Endothelial cell of umbilical vein (primary cell): Measurements from ENCODE around the gene KIF21B. TPM values are rescaled to one million over a fixed set of nuclear protein-coding genes. Genes with fewer than 3 reads are reported as not detected.

Source experiments
- BruUV-seq: library from RNA; stranded (reverse); fragments of 400-500 nt; replicated peaks from 2 replicates; lab custom pipeline; 2021; lab: Mats Ljungman, UMichigan
- CTCF ChIA-PET: fragments of 300-600, 350-600 bp; sonication (Branson Sonifier 250); formaldehyde crosslinking; loops from one replicate; lab custom pipeline; 2021; ENCODE audit warnings: antibody characterized with exemption, inconsistent platforms; lab: Charles Lee
- POLR2A ChIA-PET: fragments of 300-600, 350-600 bp; sonication (Branson Sonifier 250); formaldehyde crosslinking; loops from one replicate; lab custom pipeline; 2021; ENCODE audit warnings: antibody characterized with exemption, inconsistent platforms; lab: Charles Lee
- DNase-seq: peaks from one replicate; pipeline ENCODE4 v3.0.0-alpha.2; 2011; ENCODE audit warnings: low read depth, low spot score
- FAIRE-seq: peaks from 2 replicates; lab custom pipeline; 2011; peaks lifted over from hg19 to GRCh38; lab: Jason Lieb, UNC
- H2AFZ ChIP-seq: 2 replicates; pipeline ENCODE4 v1.6.0; 2012; ENCODE audit warnings: low read depth, low read length, control low read depth, inconsistent platforms
- H3K27ac ChIP-seq: 2 replicates; pipeline ENCODE4 v1.5.1; 2011; ENCODE audit warnings: low read depth, mild to moderate bottlenecking, control low read depth, low read length, moderate library complexity; ENCODE audit not compliant: insufficient read depth
- H3K27me3 ChIP-seq, 2 experiments: 2 replicates each; pipeline versions ENCODE4 v1.6.0 to v1.6.1; 2011; ENCODE audit warnings: low read length in 2 of 2, mixed read lengths in 1 of 2; ENCODE audit not compliant: control insufficient read depth in 2 of 2, insufficient read depth in 2 of 2
- H3K36me3 ChIP-seq, 2 experiments: 2 replicates in 1 of 2; 3 replicates in 1 of 2; pipeline ENCODE4 v1.5.1; 2011; ENCODE audit warnings: low read length in 2 of 2, mild to moderate bottlenecking in 1 of 2, moderate library complexity in 1 of 2; ENCODE audit not compliant: control insufficient read depth in 2 of 2, insufficient read depth in 2 of 2; ENCODE audit errors: extremely low read depth in 1 of 2
- H3K4me1 ChIP-seq: 3 replicates; pipeline ENCODE4 v1.5.1; 2011; ENCODE audit warnings: mild to moderate bottlenecking, low read length; ENCODE audit not compliant: control insufficient read depth, insufficient read depth; ENCODE audit errors: extremely low read depth
- H3K4me2 ChIP-seq: 2 replicates; pipeline ENCODE4 v1.6.1; 2011; ENCODE audit warnings: low read length, control low read depth, mixed read lengths; ENCODE audit not compliant: insufficient read depth
- H3K4me3 ChIP-seq, 3 experiments: fragments of 200-600 bp in 1 of 3; sonication (generic), shearing (Covaris generic) in 1 of 3; replicated peaks in 1 of 3; 2 replicates each; pipeline ENCODE4 v1.5.1; 2011 to 2016; ENCODE audit warnings: control low read depth in 3 of 3, low read length in 3 of 3, mild to moderate bottlenecking in 2 of 3, inconsistent platforms in 1 of 3, low read depth in 1 of 3, moderate library complexity in 1 of 3; ENCODE audit not compliant: insufficient read depth in 1 of 3
- H3K79me2 ChIP-seq: 2 replicates; pipeline ENCODE4 v1.6.0; 2012; ENCODE audit warnings: low read length, inconsistent platforms; ENCODE audit not compliant: control insufficient read depth, insufficient read depth
- H3K9ac ChIP-seq: replicated peaks from 2 replicates; pipeline ENCODE3; 2011; ENCODE audit warnings: low read length, control low read depth; ENCODE audit not compliant: insufficient read depth; ENCODE audit errors: extremely low read depth
- H3K9me1 ChIP-seq: replicated peaks from 3 replicates; pipeline ENCODE4 v1.6.0; 2011; ENCODE audit warnings: mild to moderate bottlenecking, low read length; ENCODE audit not compliant: control insufficient read depth, insufficient read depth; ENCODE audit errors: extremely low read depth
- H3K9me3 ChIP-seq: replicated peaks from 2 replicates; pipeline ENCODE4 v1.5.1; 2012; ENCODE audit warnings: low read length, inconsistent platforms; ENCODE audit not compliant: control insufficient read depth, insufficient read depth
- H4K20me1 ChIP-seq: replicated peaks from 2 replicates; pipeline ENCODE3; 2011; ENCODE audit warnings: mild to moderate bottlenecking, low read length; ENCODE audit not compliant: control insufficient read depth, insufficient read depth; ENCODE audit errors: extremely low read depth
- EZH2 ChIP-seq: IDR thresholded peaks from 2 replicates; pipeline ENCODE4 v1.6.1; 2012; ENCODE audit warnings: borderline replicate concordance, low read depth, mild to moderate bottlenecking, moderate library complexity, low read length, inconsistent platforms; ENCODE audit not compliant: severe bottlenecking
- FOS ChIP-seq: IDR thresholded peaks from 2 replicates; pipeline ENCODE4 v1.6.1; 2011; ENCODE audit warnings: mild to moderate bottlenecking, low read length, moderate library complexity, borderline replicate concordance; ENCODE audit not compliant: insufficient read depth
- GATA2 ChIP-seq: IDR thresholded peaks from 2 replicates; pipeline ENCODE4 v1.7.0; 2011; ENCODE audit warnings: low read depth, mild to moderate bottlenecking, moderate library complexity, mixed read lengths, low read length; ENCODE audit not compliant: insufficient read length, insufficient read depth
- JUN ChIP-seq: IDR thresholded peaks from 2 replicates; pipeline ENCODE4 v1.6.1; 2011; ENCODE audit warnings: borderline replicate concordance, low read depth; ENCODE audit not compliant: insufficient read length, insufficient read depth
- MYC ChIP-seq: IDR thresholded peaks from one replicate; pipeline ENCODE4 v1.6.1; 2011; ENCODE audit warnings: mild to moderate bottlenecking, low read depth, low read length
- POLR2A ChIP-seq: IDR thresholded peaks from 2 replicates; pipeline ENCODE4 v1.6.1; 2012; ENCODE audit warnings: low read depth, mild to moderate bottlenecking, control low read depth, low read length
- POLR2AphosphoS5 ChIP-seq: IDR thresholded peaks from 2 replicates; pipeline ENCODE4 v1.6.1; 2012; ENCODE audit warnings: low read depth, mild to moderate bottlenecking, control low read depth, low read length, moderate library complexity; ENCODE audit not compliant: insufficient read depth
- dilution Hi-C: fragments of 300-500 bp; cut with MboI; formaldehyde crosslinking; loops from one replicate; pipeline ENCODE4 v1.15.0; 2019; ENCODE audit warnings: low sequenced_read_pairs; ENCODE audit not compliant: extremely low pct_ligation_motif_present
- intact Hi-C: fragments of 100-400 bp; cut with micrococcal nuclease; formaldehyde crosslinking; loops from one replicate; pipeline ENCODE4 v1.10.0; 2022
- polyA plus RNA-seq, 4 experiments: library from polyadenylated mRNA; depleted of rRNA in 3 of 4; stranded (reverse) in 3 of 4; unstranded in 1 of 4; fragments of >200 nt; gene quantifications; 2 replicates each; pipeline versions ENCODE4 v1.2.1 to v1.2.3, GENCODE V29; 2011 to 2012; ENCODE audit warnings: missing spikeins in 1 of 4
- total RNA-seq: library from RNA; stranded (reverse); gene quantifications from 2 replicates; pipeline ENCODE4 v1.2.3, GENCODE V29; 2021
- TF ChIP-seq, protein P1 (sequence below), 2 donors: IDR thresholded peaks; 1 replicate in 1 of 2; 2 replicates in 1 of 2; pipeline ENCODE4 v1.5.1; 2011; ENCODE audit warnings: low read length in 2 of 2, mild to moderate bottlenecking in 2 of 2, moderate library complexity in 2 of 2, control low read depth in 1 of 2, inconsistent platforms in 1 of 2, low read depth in 1 of 2; ENCODE audit not compliant: insufficient read depth in 1 of 2; ENCODE audit errors: extremely low read depth in 1 of 2
- TF ChIP-seq, protein P2 (sequence below): IDR thresholded peaks from 2 replicates; pipeline ENCODE4 v1.6.1; 2011; ENCODE audit not compliant: insufficient read depth, insufficient read length

The KIF21B gene
- total and polyA plus RNA-seq, 2 donors (not counting 3 experiments of a cell fraction or from before 2014, with no cell fraction given): 1.9 to 4.4 TPM

DNA sequence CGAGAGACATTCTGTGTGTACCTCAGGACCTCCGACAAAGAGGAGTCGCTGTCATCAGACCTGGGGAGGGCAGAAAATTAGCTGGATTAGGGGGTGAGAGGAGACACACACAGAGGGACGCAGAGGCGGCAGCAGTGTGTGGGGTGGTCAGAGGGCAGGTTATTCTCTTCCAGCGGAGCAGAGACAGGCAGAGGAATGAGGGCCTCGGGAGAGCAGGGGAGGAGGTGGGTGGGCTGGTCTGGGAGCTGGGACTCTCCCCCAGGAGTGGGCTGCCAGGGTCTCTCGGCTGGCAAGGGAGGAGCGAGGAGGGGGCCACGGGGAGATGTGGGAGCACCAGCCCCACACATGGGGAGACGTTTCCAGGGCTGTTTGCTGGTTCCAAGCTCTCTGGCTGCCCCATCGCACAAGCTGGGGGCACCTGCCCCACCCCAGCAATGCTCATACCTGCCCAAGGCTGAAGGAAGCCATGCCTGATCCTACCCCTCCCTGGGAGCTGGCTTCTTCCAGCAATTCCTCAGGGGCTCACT, 40.4 kb downstream of the KIF21B start:
- POLR2A ChIA-PET: no interaction called here
- Histone ChIP-seq H2AFZ (no peak overlapping the region), H3K27ac (no peak overlapping the region), H3K27me3 (no peaks in the 10 kb centered on the region), H3K9me1 (no peaks in the 10 kb centered on the region), H3K9me3 (no peaks in the 10 kb centered on the region), H3K4me1 (no peaks in the 10 kb centered on the region), H4K20me1 (no peaks in the 10 kb centered on the region), H3K9ac (no peak overlapping the region), H3K4me3 (no peak overlapping the region), H3K4me2 (no peak overlapping the region), H3K79me2 (no peaks in the 10 kb centered on the region), H3K36me3 (no peaks in the 10 kb centered on the region)
- dilution Hi-C loops (no loop called here), intact Hi-C loops (no loop called here)
- CTCF ChIA-PET: interaction anchor here (1.0 to 9.5 kb wide), 3 partner anchors 11 to 60 kb away, joined by 3 to 63 read pairs (median 11); no protein-coding TSS in a partner anchor
- TF ChIP-seq, protein P1, sequence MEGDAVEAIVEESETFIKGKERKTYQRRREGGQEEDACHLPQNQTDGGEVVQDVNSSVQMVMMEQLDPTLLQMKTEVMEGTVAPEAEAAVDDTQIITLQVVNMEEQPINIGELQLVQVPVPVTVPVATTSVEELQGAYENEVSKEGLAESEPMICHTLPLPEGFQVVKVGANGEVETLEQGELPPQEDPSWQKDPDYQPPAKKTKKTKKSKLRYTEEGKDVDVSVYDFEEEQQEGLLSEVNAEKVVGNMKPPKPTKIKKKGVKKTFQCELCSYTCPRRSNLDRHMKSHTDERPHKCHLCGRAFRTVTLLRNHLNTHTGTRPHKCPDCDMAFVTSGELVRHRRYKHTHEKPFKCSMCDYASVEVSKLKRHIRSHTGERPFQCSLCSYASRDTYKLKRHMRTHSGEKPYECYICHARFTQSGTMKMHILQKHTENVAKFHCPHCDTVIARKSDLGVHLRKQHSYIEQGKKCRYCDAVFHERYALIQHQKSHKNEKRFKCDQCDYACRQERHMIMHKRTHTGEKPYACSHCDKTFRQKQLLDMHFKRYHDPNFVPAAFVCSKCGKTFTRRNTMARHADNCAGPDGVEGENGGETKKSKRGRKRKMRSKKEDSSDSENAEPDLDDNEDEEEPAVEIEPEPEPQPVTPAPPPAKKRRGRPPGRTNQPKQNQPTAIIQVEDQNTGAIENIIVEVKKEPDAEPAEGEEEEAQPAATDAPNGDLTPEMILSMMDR (IDR thresholded peaks at IDR 0.05; ENCODE audit: extremely low read depth in 1 of 2, insufficient read depth in 1 of 2, low read depth in 1 of 2, low read length in 2 of 2): no peak
- TF ChIP-seq POLR2A (no peak), POLR2AphosphoS5 (no peak), MYC (no peak), JUN (no peak), FOS (no peak), EZH2 (no peak), GATA2 (no peak)
- TF ChIP-seq, protein P2, sequence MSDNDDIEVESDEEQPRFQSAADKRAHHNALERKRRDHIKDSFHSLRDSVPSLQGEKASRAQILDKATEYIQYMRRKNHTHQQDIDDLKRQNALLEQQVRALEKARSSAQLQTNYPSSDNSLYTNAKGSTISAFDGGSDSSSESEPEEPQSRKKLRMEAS: no peak
- FAIRE-seq (no peak), DNase-seq (no peak)
- no TSS peak for BruUV-seq
